SJSA1 (cell line): ENCODE results near the gene TFCP2. TPM values are rescaled to one million over a fixed set of nuclear protein-coding genes. Genes with fewer than 3 reads are reported as not detected.

Source experiments
- DNase-seq, 2 experiments: peaks; one replicate each; pipeline ENCODE4 v3.0.0-alpha.2; 2015 to 2020; ENCODE audit warnings: low spot score in 2 of 2, low read depth in 1 of 2
- H3K27ac ChIP-seq: fragments of 250-450 bp; sonication (Bioruptor Pico); 2 replicates; pipeline ENCODE4 v1.5.1; 2020; ENCODE audit warnings: mild to moderate bottlenecking, moderate library complexity
- H3K27me3 ChIP-seq: fragments of 250-450 bp; sonication (Bioruptor Pico); replicated peaks from 2 replicates; pipeline ENCODE4 v1.5.1; 2020; ENCODE audit warnings: mild to moderate bottlenecking, moderate library complexity
- H3K36me3 ChIP-seq: fragments of 250-450 bp; sonication (Bioruptor Pico); 2 replicates; pipeline ENCODE4 v1.5.1; 2020; ENCODE audit warnings: mild to moderate bottlenecking
- H3K4me1 ChIP-seq: fragments of 250-450 bp; sonication (Bioruptor Pico); replicated peaks from 2 replicates; pipeline ENCODE4 v1.6.1; 2021; ENCODE audit warnings: mild to moderate bottlenecking
- H3K4me3 ChIP-seq: fragments of 250-450 bp; sonication (Bioruptor Pico); 2 replicates; pipeline ENCODE4 v1.5.1; 2020; ENCODE audit warnings: mild to moderate bottlenecking
- H3K9me3 ChIP-seq: fragments of 250-450 bp; sonication (Bioruptor Pico); replicated peaks from 2 replicates; pipeline ENCODE4 v1.5.1; 2020; ENCODE audit warnings: mild to moderate bottlenecking
- total RNA-seq: library from RNA; depleted of rRNA; stranded (reverse); fragments of >200 nt; shearing (Covaris generic); gene quantifications from 2 replicates; pipeline ENCODE4 v1.2.3, GENCODE V29; 2014; rRNA removed

The TFCP2 gene
- total RNA-seq, 1 experiment from 2014 or later = 8.8 TPM

- H3K27me3 ChIP-seq = no peaks in the 10 kb centered on the region
- DNase-seq = peak; percentile 95 to 98
- no peaks in the 10 kb centered on the region for H3K9me3 ChIP-seq
- peaks cover 12% of the 10 kb centered on the region for H3K4me1 ChIP-seq
- H3K27ac ChIP-seq = peak within 1 kb of the TSS; percentile 63
- peak within 1 kb of the TSS; percentile 53 for H3K4me3 ChIP-seq
- peaks cover 13% of the 10 kb centered on the region for H3K36me3 ChIP-seq
Measured at GRCh38 chr12:51047655-51048540, 125.0 kb downstream of the TFCP2 start, which contains the start of gene LETMD1. LETMD1 (plus strand) TSS chr12:51048327; CDS start chr12:51048357, 30 bp downstream.

Other genes starting within 250 kb of the TFCP2 start
- gene HIGD1C, start 220.6 kb downstream of the TFCP2 start, total RNA-seq = not detected in 2 replicates
- gene SLC11A2, start 146.8 kb downstream of the TFCP2 start, total RNA-seq = 19.6 and 40.0 TPM in 2 replicates
- 28.5 and 43.0 TPM in 2 replicates for gene LETMD1, start 124.8 kb downstream of the TFCP2 start, total RNA-seq
- 18.4 and 29.0 TPM in 2 replicates for gene CSRNP2, start 89.5 kb downstream of the TFCP2 start, total RNA-seq
- 1.2 and 5.8 TPM in 2 replicates for gene POU6F1, start 44.9 kb upstream of the TFCP2 start, total RNA-seq
- 79.9 and 153 TPM in 2 replicates for gene DAZAP2, start 65.7 kb upstream of the TFCP2 start, total RNA-seq
- gene SMAGP, start 97.3 kb upstream of the TFCP2 start, total RNA-seq = 22.8 and 32.5 TPM in 2 replicates
- 0.08 TPM in 1 of 2 replicates, not detected in the other for gene BIN2, start 151.0 kb upstream of the TFCP2 start, total RNA-seq
- 0.56 and 1.2 TPM in 2 replicates for gene CELA1, start 173.5 kb upstream of the TFCP2 start, total RNA-seq
- 30.8 and 38.2 TPM in 2 replicates for gene GALNT6, start 218.3 kb upstream of the TFCP2 start, total RNA-seq